Ovary (tissue), 3 donors: ENCODE data around the gene MAPK8.

Experiments
- CTCF ChIP-seq, 3 donors: fragments of 450-650 bp in 2 of 3; fragments of 200-600 bp in 1 of 3; IDR thresholded peaks; one replicate each; pipeline versions ENCODE4 v1.5.1 to v1.8.0; 2016 to 2022; ENCODE audit warnings: antibody characterized with exemption in 3 of 3, mild to moderate bottlenecking in 1 of 3
- EP300 ChIP-seq: sonication (generic); formaldehyde crosslinking; IDR thresholded peaks from one replicate; pipeline ENCODE4 v1.6.1; 2017; ENCODE audit warnings: antibody characterized with exemption
- POLR2A ChIP-seq: fragments of 450-650 bp; IDR thresholded peaks from one replicate; pipeline ENCODE4 v1.6.1; 2017; ENCODE audit warnings: antibody characterized with exemption, mild to moderate bottlenecking, moderate library complexity
- donor health status: DM: no; HTN: no; CAD: no.

- TF ChIP-seq CTCF (IDR thresholded peaks at IDR 0.05), result no peak
- TF ChIP-seq POLR2A, result no peak
- no peak for TF ChIP-seq EP300
These were observed 15.5 kb downstream of the MAPK8 start for GRCh38 chr10:48322017-48322416.
